ENCODE measurements around the gene ALDH1B1. TPM values are rescaled to one million over a fixed set of nuclear protein-coding genes. Genes with fewer than 3 reads are reported as not detected.

Gene ALDH1B1
- total and polyA plus RNA-seq, 9 of the 15 experiments (the other 6 are each of a cell fraction or from before 2014, with no cell fraction given): 8.6 to 46.5 (median 30.8) TPM

DNA sequence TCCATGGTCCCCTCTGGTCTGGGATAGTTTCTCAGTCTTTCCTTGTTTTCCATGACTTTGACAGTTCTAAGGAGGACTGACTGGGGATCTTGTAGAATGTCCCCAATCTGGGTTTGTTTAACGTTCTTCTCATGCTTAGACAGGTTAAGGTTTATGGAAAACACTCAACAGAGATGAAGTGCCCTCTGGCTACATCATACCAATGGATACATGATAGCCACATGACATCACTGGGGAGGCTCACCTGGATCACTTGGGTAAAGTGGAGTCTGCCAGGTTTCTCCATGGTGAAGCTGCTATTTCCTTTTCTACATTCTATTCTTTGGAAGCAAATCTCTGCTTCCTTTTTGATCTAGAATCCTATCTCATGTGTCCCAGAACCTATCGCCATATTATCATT, 23.8 kb upstream of the ALDH1B1 start:
- Histone ChIP-seq H3K36me3 (ENCODE audit: control insufficient read depth, insufficient read depth, low read length) (no peaks in the 10 kb centered on the region), H3K4me2 (ENCODE audit: insufficient read depth, low read length) (no peak overlapping the region), H3K27ac (ENCODE audit: extremely low read depth, low read depth, low read length) (no peak overlapping the region), H3K27me3 (ENCODE audit: control insufficient read depth in 2 of 2, insufficient read depth in 2 of 2, low read length in 2 of 2) (peaks cover 7 to 22% of the 10 kb centered on the region in 2 experiments), H3K9me1 (ENCODE audit: control insufficient read depth, insufficient read depth, low read length) (no peaks in the 10 kb centered on the region), H2AFZ (ENCODE audit: low read depth, low read length) (no peak overlapping the region), H3K9ac (ENCODE audit: insufficient read depth in 1 of 2, low read depth in 2 of 2, low read length in 2 of 2) (no peak overlapping the region), H3K4me1 (replicated peaks in 1 of 2; ENCODE audit: control insufficient read depth in 2 of 2, insufficient read depth in 2 of 2, low read length in 2 of 2) (no peaks in the 10 kb centered on the region), H4K20me1 (replicated peaks; ENCODE audit: control insufficient read depth, insufficient read depth, low read length) (0 out of 2 replicates have a peak, but pooled peaks cover 4% of the 10 kb centered on the region), H3K9me3 (replicated peaks; ENCODE audit: control insufficient read depth, insufficient read depth, low read depth, low read length) (no peaks in the 10 kb centered on the region), H3K79me2 (ENCODE audit: control insufficient read depth, insufficient read depth, low read length) (no peaks in the 10 kb centered on the region), H3K4me3 (no peak overlapping the region)
- DNase-seq (ENCODE audit: extremely low read depth in 1 of 4, low spot score in 3 of 4) (no peak), ATAC-seq (no peak), FAIRE-seq (no peak)
- TF ChIP-seq ZNF445 (CRISPR knock-in tag; IDR thresholded peaks at IDR 0.05; ENCODE audit: low read depth): no peak
- TF ChIP-seq STAG1 (CRISPR knock-in tag; IDR thresholded peaks at IDR 0.05; ENCODE audit: borderline replicate concordance): no peak
- no peak for TF ChIP-seq HNRNPUL1 (IDR thresholded peaks at IDR 0.05; ENCODE audit: low read length)
- TF ChIP-seq KLF6 (CRISPR knock-in tag; IDR thresholded peaks at IDR 0.05; ENCODE audit: borderline replicate concordance): no peak
- TF ChIP-seq BCOR (IDR thresholded peaks at IDR 0.05): no peak
- TF ChIP-seq TEAD1 (CRISPR knock-in tag; IDR thresholded peaks at IDR 0.05): no peak
- no peak for TF ChIP-seq GABPB1 (CRISPR knock-in tag; IDR thresholded peaks at IDR 0.05)
- no peak for TF ChIP-seq ZNF282 (CRISPR knock-in tag; IDR thresholded peaks at IDR 0.05)
- no peak for TF ChIP-seq BHLHE40 (IDR thresholded peaks at IDR 0.05; ENCODE audit: low read length)
- TF ChIP-seq BRD9 (IDR thresholded peaks at IDR 0.05; ENCODE audit: low read depth, partially characterized antibody): no peak
- TF ChIP-seq, protein P1, sequence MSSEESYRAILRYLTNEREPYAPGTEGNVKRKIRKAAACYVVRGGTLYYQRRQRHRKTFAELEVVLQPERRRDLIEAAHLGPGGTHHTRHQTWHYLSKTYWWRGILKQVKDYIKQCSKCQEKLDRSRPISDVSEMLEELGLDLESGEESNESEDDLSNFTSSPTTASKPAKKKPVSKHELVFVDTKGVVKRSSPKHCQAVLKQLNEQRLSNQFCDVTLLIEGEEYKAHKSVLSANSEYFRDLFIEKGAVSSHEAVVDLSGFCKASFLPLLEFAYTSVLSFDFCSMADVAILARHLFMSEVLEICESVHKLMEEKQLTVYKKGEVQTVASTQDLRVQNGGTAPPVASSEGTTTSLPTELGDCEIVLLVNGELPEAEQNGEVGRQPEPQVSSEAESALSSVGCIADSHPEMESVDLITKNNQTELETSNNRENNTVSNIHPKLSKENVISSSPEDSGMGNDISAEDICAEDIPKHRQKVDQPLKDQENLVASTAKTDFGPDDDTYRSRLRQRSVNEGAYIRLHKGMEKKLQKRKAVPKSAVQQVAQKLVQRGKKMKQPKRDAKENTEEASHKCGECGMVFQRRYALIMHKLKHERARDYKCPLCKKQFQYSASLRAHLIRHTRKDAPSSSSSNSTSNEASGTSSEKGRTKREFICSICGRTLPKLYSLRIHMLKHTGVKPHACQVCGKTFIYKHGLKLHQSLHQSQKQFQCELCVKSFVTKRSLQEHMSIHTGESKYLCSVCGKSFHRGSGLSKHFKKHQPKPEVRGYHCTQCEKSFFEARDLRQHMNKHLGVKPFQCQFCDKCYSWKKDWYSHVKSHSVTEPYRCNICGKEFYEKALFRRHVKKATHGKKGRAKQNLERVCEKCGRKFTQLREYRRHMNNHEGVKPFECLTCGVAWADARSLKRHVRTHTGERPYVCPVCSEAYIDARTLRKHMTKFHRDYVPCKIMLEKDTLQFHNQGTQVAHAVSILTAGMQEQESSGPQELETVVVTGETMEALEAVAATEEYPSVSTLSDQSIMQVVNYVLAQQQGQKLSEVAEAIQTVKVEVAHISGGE (CRISPR knock-in tag; IDR thresholded peaks at IDR 0.05): no peak
- TF ChIP-seq E2F3 (CRISPR knock-in tag; IDR thresholded peaks at IDR 0.05): no peak
- TF ChIP-seq, protein P2, sequence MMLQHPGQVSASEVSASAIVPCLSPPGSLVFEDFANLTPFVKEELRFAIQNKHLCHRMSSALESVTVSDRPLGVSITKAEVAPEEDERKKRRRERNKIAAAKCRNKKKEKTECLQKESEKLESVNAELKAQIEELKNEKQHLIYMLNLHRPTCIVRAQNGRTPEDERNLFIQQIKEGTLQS (IDR thresholded peaks at IDR 0.05): no peak
- TF ChIP-seq, protein P2 (CRISPR knock-in tag; conservative IDR thresholded peaks at IDR 0.05): no peak
- no peak for TF ChIP-seq ADNP (tag; IDR thresholded peaks at IDR 0.05)
- no peak for TF ChIP-seq OTX1 (CRISPR knock-in tag; IDR thresholded peaks at IDR 0.05)
- TF ChIP-seq GABPA (tag; conservative IDR thresholded peaks at IDR 0.05; ENCODE audit: low read depth): no peak
- no peak for TF ChIP-seq SRSF9 (IDR thresholded peaks at IDR 0.05; ENCODE audit: borderline replicate concordance, low read depth, low read length)
- no peak for TF ChIP-seq PHF8 (IDR thresholded peaks at IDR 0.05; ENCODE audit: borderline replicate concordance, low read length)
- 0% methylated on average over 2 of the region's 2 CpGs for WGBS (ENCODE audit: insufficient coverage, low coverage, missing lambda C conversion rate)
- in situ Hi-C loops (cut with MboI): loop anchor here (25.0 kb wide), 2 partner anchors 631 to 881 kb away; partner anchors contain the start of gene POLR1E
- ChIA-PET POLR2A (no interaction called here), CTCF (ENCODE audit: low intra/inter-chr PET ratio) (interaction anchor here (8.4 kb wide), 1 partner anchor 32 kb away, joined by 113 read pairs; no protein-coding TSS in a partner anchor)
- intact Hi-C loops (cut with micrococcal nuclease): loop anchor here (10.0 kb wide), 1 partner anchor 214 kb away; no protein-coding TSS in a partner anchor
- BruUV-seq (replicated peaks): no TSS peak
